ENCODE data around the gene LAD1.

LAD1 gene

GRCh38 chr1:201391651-201392511 lies 7.2 kb downstream of the LAD1 start:
- no peak for DNase-seq (ENCODE audit: low read depth in 1 of 2, low spot score in 1 of 2)
- H3K4me3 ChIP-seq (replicated peaks; ENCODE audit: insufficient read depth, low read length) = no peak overlapping the region
- peaks cover 5% of the 10 kb centered on the region for H3K27me3 ChIP-seq (ENCODE audit: insufficient read depth, poor library complexity, severe bottlenecking)
- no peak overlapping the region for H3K27ac ChIP-seq (replicated peaks)
- TF ChIP-seq POLR2AphosphoS5 (IDR thresholded peaks at IDR 0.05; ENCODE audit: low read depth) (no peak), SPI1 (IDR thresholded peaks at IDR 0.05; ENCODE audit: borderline replicate concordance, low read depth) (no peak), REST (IDR thresholded peaks at IDR 0.05; ENCODE audit: insufficient replicate concordance, low read depth) (no peak), CTCF (IDR thresholded peaks at IDR 0.05; ENCODE audit: insufficient read depth, low read length) (no peak), GABPA (IDR thresholded peaks at IDR 0.05; ENCODE audit: low read depth) (no peak)

- TF ChIP-seq CTCF (IDR thresholded peaks at IDR 0.05; ENCODE audit: insufficient read depth, low read length) (no peak), REST (IDR thresholded peaks at IDR 0.05; ENCODE audit: insufficient replicate concordance, low read depth) (no peak), SPI1 (IDR thresholded peaks at IDR 0.05; ENCODE audit: borderline replicate concordance, low read depth) (no peak), GABPA (IDR thresholded peaks at IDR 0.05; ENCODE audit: low read depth) (no peak), POLR2AphosphoS5 (IDR thresholded peaks at IDR 0.05; ENCODE audit: low read depth) (no peak)
- no peak for DNase-seq (ENCODE audit: low read depth in 1 of 2, low spot score in 1 of 2)
- no peak overlapping the region for H3K4me3 ChIP-seq (replicated peaks; ENCODE audit: insufficient read depth, low read length)
- no peak overlapping the region for H3K27ac ChIP-seq (replicated peaks)
- H3K27me3 ChIP-seq (ENCODE audit: insufficient read depth, poor library complexity, severe bottlenecking) = peaks cover 5% of the 10 kb centered on the region
Observed at GRCh38 chr1:201391225-201391624, 7.9 kb downstream of the LAD1 start.

GRCh38 chr1:201389051-201389450 lies 10.1 kb downstream of the LAD1 start:
- Histone ChIP-seq H3K27me3 (ENCODE audit: insufficient read depth, poor library complexity, severe bottlenecking) (peaks cover 5% of the 10 kb centered on the region), H3K27ac (replicated peaks) (no peak overlapping the region), H3K4me3 (replicated peaks; ENCODE audit: insufficient read depth, low read length) (no peak overlapping the region)
- DNase-seq (ENCODE audit: low read depth in 1 of 2, low spot score in 1 of 2) = no peak
- TF ChIP-seq POLR2AphosphoS5 (IDR thresholded peaks at IDR 0.05; ENCODE audit: low read depth) (no peak), SPI1 (IDR thresholded peaks at IDR 0.05; ENCODE audit: borderline replicate concordance, low read depth) (no peak), GABPA (IDR thresholded peaks at IDR 0.05; ENCODE audit: low read depth) (no peak), CTCF (IDR thresholded peaks at IDR 0.05; ENCODE audit: insufficient read depth, low read length) (no peak), REST (IDR thresholded peaks at IDR 0.05; ENCODE audit: insufficient replicate concordance, low read depth) (no peak)
